GM18517 (cell line): ENCODE results near the gene PERM1.
A peak's percentile ranks its signal among the peaks of the same experiment; 100 is the strongest.
"Not testable (repeated sequence)": the region's sequence is repeated elsewhere in the genome, so short reads cannot be mapped to it uniquely, and the experiment has no call there.

ENCODE experiments used
- ATAC-seq: cut with Tn5 transposase; IDR thresholded peaks from one replicate; pipeline ENCODE4 v1.9.1; 2021; ENCODE audit warnings: mild to moderate bottlenecking, moderate library complexity; ENCODE audit not compliant: unreplicated experiment

Gene PERM1

GRCh38 chr1:1014799-1015681 lies 33.1 kb upstream of the PERM1 start:
- ATAC-seq = no peak

GRCh38 chr1:1013922-1014648 lies 32.2 kb upstream of the PERM1 start:
- ATAC-seq = no peak

GRCh38 chr1:1013105-1013921 lies 31.4 kb upstream of the PERM1 start, which contains the start of gene ISG15:
TSS of gene ISG15 (plus strand) at chr1:1013497. CDS start at chr1:1013574, 77 bp downstream.
- ATAC-seq = peak; percentile 92

GRCh38 chr1:1012736-1013104 lies 30.8 kb upstream of the PERM1 start:
- ATAC-seq = not testable (repeated sequence)

- no peak for ATAC-seq
Observed at GRCh38 chr1:1011396-1011949, 29.6 kb upstream of the PERM1 start.

- ATAC-seq = not testable (repeated sequence)
Observed at GRCh38 chr1:1010131-1010530, 28.2 kb upstream of the PERM1 start.

GRCh38 chr1:1006305-1007159 lies 24.6 kb upstream of the PERM1 start:
- no peak for ATAC-seq

GRCh38 chr1:1005774-1006304 lies 23.9 kb upstream of the PERM1 start:
- ATAC-seq = no peak

- no peak for ATAC-seq
Observed at GRCh38 chr1:1004780-1005697, 23.1 kb upstream of the PERM1 start.

GRCh38 chr1:1004420-1004779 lies 22.5 kb upstream of the PERM1 start:
- ATAC-seq = no peak

GRCh38 chr1:1003618-1004419 lies 21.9 kb upstream of the PERM1 start:
- ATAC-seq = no peak

- no peak for ATAC-seq
Observed at GRCh38 chr1:1001057-1001783, 19.3 kb upstream of the PERM1 start.

GRCh38 chr1:1000357-1001056 lies 18.6 kb upstream of the PERM1 start:
- ATAC-seq = no peak

GRCh38 chr1:999725-1000356 lies 17.9 kb upstream of the PERM1 start, which contains the start of gene HES4:
TSS of gene HES4 (minus strand) at chr1:1000097. CDS start at chr1:999973, 124 bp downstream.
- no peak for ATAC-seq

- ATAC-seq = no peak
Observed at GRCh38 chr1:998995-999724, 17.3 kb upstream of the PERM1 start.

- ATAC-seq = no peak
Observed at GRCh38 chr1:998745-998994, 16.8 kb upstream of the PERM1 start.
